Measurements from ENCODE around the gene MDFI. TPM values are rescaled to one million over a fixed set of nuclear protein-coding genes. Genes with fewer than 3 reads are reported as not detected.
A peak's percentile ranks its signal among the peaks of the same experiment; 100 is the strongest.

Gene MDFI
- total and polyA plus RNA-seq, 2 experiments from 2014 or later = 2.8 to 51.4 TPM

- peak overlapping the region; percentile 26; the same call in 1 of the 3 replicates for H3K4me3 Mint-ChIP-seq
- H3K79me2 ChIP-seq (replicated peaks; ENCODE audit: insufficient read depth) = no peaks in the 10 kb centered on the region
- H3K4me1 Mint-ChIP-seq = peaks cover 29% of the 10 kb centered on the region
- TF ChIP-seq ZNF114 (CRISPR knock-in tag; IDR thresholded peaks at IDR 0.05) (no peak), REST (IDR thresholded peaks at IDR 0.05; ENCODE audit: unreplicated experiment) (no peak), ZNF462 (CRISPR knock-in tag; IDR thresholded peaks at IDR 0.05) (peak; percentile 71), EZH2phosphoT487 (IDR thresholded peaks at IDR 0.05; ENCODE audit: unreplicated experiment) (no peak), CREB1 (CRISPR knock-in tag; IDR thresholded peaks at IDR 0.05; ENCODE audit: low read depth) (no peak), CTCF (conservative IDR thresholded peaks at IDR 0.05; ENCODE audit: low read depth in 2 of 2) (no peak)
- H3K27ac Mint-ChIP-seq = no peak overlapping the region
- peak overlapping the region; percentile 22 for H3K4me2 ChIP-seq
- DNase-seq (ENCODE audit: low spot score) (peak; percentile 87), ATAC-seq (peak; percentile 77)
- H4K20me1 ChIP-seq (replicated peaks; ENCODE audit: insufficient read depth) = no peaks in the 10 kb centered on the region
- H3K27me3 Mint-ChIP-seq (ENCODE audit: insufficient read depth, low read depth, poor library complexity) = peaks cover 17% of the 10 kb centered on the region
- H3K4me3 ChIP-seq = no peak overlapping the region; the same call in 1 of the 2 replicates
- H3K36me3 Mint-ChIP-seq (ENCODE audit: low read depth) = no peaks in the 10 kb centered on the region
- H3K27ac ChIP-seq (ENCODE audit: low read depth) = no peak overlapping the region
- peaks cover 14% of the 10 kb centered on the region for H3K4me1 ChIP-seq (ENCODE audit: insufficient read depth)
- no peaks in the 10 kb centered on the region for H3K9me2 ChIP-seq (ENCODE audit: insufficient read depth)
- H3K36me3 ChIP-seq (ENCODE audit: insufficient read depth) = no peaks in the 10 kb centered on the region
- peaks cover 8% of the 10 kb centered on the region; the same call in 1 of the 2 replicates for H3K27me3 ChIP-seq (ENCODE audit: insufficient read depth)
- no peaks in the 10 kb centered on the region for H3K9me3 Mint-ChIP-seq
- peak overlapping the region; percentile 35 for H2AFZ ChIP-seq
- H3F3A ChIP-seq (replicated peaks; ENCODE audit: low read depth) = no peaks in the 10 kb centered on the region
Observed at GRCh38 chr6:41687501-41688175, 49.4 kb downstream of the MDFI start.
